Middle frontal gyrus (tissue), 1 donor: Measurements from ENCODE around the gene FBXW8.

ENCODE experiments used
- DNase-seq: peaks from one replicate; pipeline ENCODE4 v3.0.0-alpha.2; 2015; ENCODE audit warnings: low spot score; ENCODE audit errors: extremely low spot score

Gene FBXW8

GRCh38 chr12:116990971-116991966 lies 80.5 kb downstream of the FBXW8 start:
- DNase-seq: peak; percentile 21

GRCh38 chr12:116996093-116996492 lies 85.3 kb downstream of the FBXW8 start:
- DNase-seq: no peak

- DNase-seq: no peak
These were observed 85.9 kb downstream of the FBXW8 start for GRCh38 chr12:116996621-116997020.

- DNase-seq: no peak
These were observed 88.3 kb downstream of the FBXW8 start for GRCh38 chr12:116999066-116999465.

- DNase-seq: no peak
These were observed 89.6 kb downstream of the FBXW8 start for GRCh38 chr12:117000316-117000715.

GRCh38 chr12:117002051-117002817 lies 91.5 kb downstream of the FBXW8 start:
- no peak for DNase-seq

GRCh38 chr12:117003883-117004404 lies 93.2 kb downstream of the FBXW8 start:
- DNase-seq: no peak

- no peak for DNase-seq
These were observed 94.8 kb downstream of the FBXW8 start for GRCh38 chr12:117005417-117006046.

GRCh38 chr12:117006333-117006732 lies 95.6 kb downstream of the FBXW8 start:
- no peak for DNase-seq

- DNase-seq: no peak
These were observed 96.8 kb downstream of the FBXW8 start for GRCh38 chr12:117007577-117007976.

- DNase-seq: no peak
These were observed 99.0 kb downstream of the FBXW8 start for GRCh38 chr12:117009759-117010158.

GRCh38 chr12:117010693-117011451 lies 100.1 kb downstream of the FBXW8 start:
- no peak for DNase-seq

GRCh38 chr12:117011988-117012805 lies 101.4 kb downstream of the FBXW8 start:
- no peak for DNase-seq

- DNase-seq: no peak
These were observed 103.0 kb downstream of the FBXW8 start for GRCh38 chr12:117013726-117014125.

GRCh38 chr12:117014342-117014887 lies 103.7 kb downstream of the FBXW8 start:
- no peak for DNase-seq

GRCh38 chr12:117015811-117016210 lies 105.1 kb downstream of the FBXW8 start:
- no peak for DNase-seq

- DNase-seq: no peak
These were observed 107.1 kb downstream of the FBXW8 start for GRCh38 chr12:117017807-117018206.

GRCh38 chr12:117018276-117018675 lies 107.5 kb downstream of the FBXW8 start:
- no peak for DNase-seq

GRCh38 chr12:117018685-117019084 lies 107.9 kb downstream of the FBXW8 start:
- no peak for DNase-seq

GRCh38 chr12:117019866-117020265 lies 109.1 kb downstream of the FBXW8 start:
- no peak for DNase-seq
